Upper lobe of left lung (tissue), 6 donors: ENCODE data around the gene MYO18A. TPM values are rescaled to one million over a fixed set of nuclear protein-coding genes. Genes with fewer than 3 reads are reported as not detected.

ENCODE experiments used
- ATAC-seq, 2 donors: fragments of 200-7000 bp; cut with Tn5 transposase; one replicate each; pipeline ENCODE4 v1.9.1; 2022; ENCODE audit warnings: mild to moderate bottlenecking in 2 of 2, moderate library complexity in 2 of 2; ENCODE audit not compliant: low FRiP score in 2 of 2
- DNase-seq, 2 donors: peaks; one replicate each; pipeline ENCODE4 v3.0.0-alpha.2; 2019 to 2020
- H3K27ac ChIP-seq, 4 donors: fragments of 200-600 bp; sonication (generic); one replicate each; pipeline ENCODE4 v1.5.1; 2016 to 2019
- H3K27me3 ChIP-seq, 4 donors: fragments of 200-600 bp; sonication (generic); one replicate each; pipeline ENCODE4 v1.5.1; 2017 to 2019
- H3K36me3 ChIP-seq, 4 donors: fragments of 200-600 bp; sonication (generic); one replicate each; pipeline ENCODE4 v1.5.1; 2016 to 2019
- H3K4me1 ChIP-seq, 4 donors: fragments of 200-600 bp; sonication (generic); one replicate each; pipeline ENCODE4 v1.5.1; 2018 to 2019
- H3K4me3 ChIP-seq, 4 donors: fragments of 200-600 bp; sonication (generic); one replicate each; pipeline ENCODE4 v1.5.1; 2017 to 2019; ENCODE audit warnings: mild to moderate bottlenecking in 2 of 4, moderate library complexity in 1 of 4
- H3K9me3 ChIP-seq, 4 donors: fragments of 200-600 bp; sonication (generic); one replicate each; pipeline ENCODE4 v1.5.1; 2018 to 2019
- CTCF ChIP-seq, 6 experiments: fragments of 450-650 bp in 4 of 6; fragments of 200-600 bp in 2 of 6; sonication (generic) in 2 of 6; IDR thresholded peaks; one replicate each; pipeline ENCODE4 v1.5.1; 2016 to 2019; ENCODE audit warnings: antibody characterized with exemption in 6 of 6
- EP300 ChIP-seq, 4 donors: sonication (generic); formaldehyde crosslinking; IDR thresholded peaks; one replicate each; pipeline ENCODE4 v1.5.1; 2017; ENCODE audit warnings: antibody characterized with exemption in 4 of 4, control low read depth in 2 of 4
- POLR2A ChIP-seq, 4 donors: fragments of 450-650 bp; IDR thresholded peaks; one replicate each; pipeline ENCODE4 v1.5.1; 2016 to 2017; ENCODE audit warnings: antibody characterized with exemption in 4 of 4, mild to moderate bottlenecking in 2 of 4
- POLR2AphosphoS5 ChIP-seq, 2 donors: sonication (generic); formaldehyde crosslinking; IDR thresholded peaks; one replicate each; pipeline ENCODE4 v1.5.1; 2017; ENCODE audit warnings: antibody characterized with exemption in 2 of 2
- WGBS, 2 donors: methylation state at CpG; one replicate each; pipeline ENCODE4 v1.1.5; 2017 to 2018; 5-methylcytosine and 5-hydroxymethylcytosine counted together
- total RNA-seq, 6 donors: library from RNA; depleted of rRNA in 4 of 6; stranded (reverse); fragments of >200 nt in 4 of 6; gene quantifications; one replicate each; pipeline versions ENCODE4 v1.1.0 to v1.2.1, GENCODE V29; 2016 to 2021
- donor health status: DM: no; HTN: no; CAD: no; lungs with moderate emphysema.
- donor health status: DM: no; HTN: yes; CAD: no; lungs with severe emphysema.

MYO18A gene
- total RNA-seq, 6 donors from 2014 or later, result 37.4 to 214 (median 67.4) TPM

DNA sequence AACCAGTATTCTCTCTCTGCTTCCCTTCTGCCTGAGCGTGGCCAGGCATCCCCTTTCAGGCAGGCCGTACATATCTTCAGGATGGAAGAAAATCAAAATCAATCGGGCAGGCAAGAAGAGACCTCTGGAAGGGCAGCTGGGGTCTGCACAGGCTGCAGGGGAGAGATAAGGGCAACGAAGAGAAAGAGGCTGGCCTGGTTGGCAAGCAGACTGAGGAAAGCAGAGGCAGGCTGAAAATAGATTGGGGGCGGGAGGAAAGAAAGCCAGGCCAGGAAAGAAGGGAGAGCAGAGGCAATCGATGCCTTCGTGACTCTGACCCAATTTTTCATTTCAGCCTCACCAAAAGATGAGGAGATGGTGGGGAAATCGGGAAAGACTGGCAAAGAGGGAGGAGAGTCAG is 119.2 kb downstream of the MYO18A start:
- TF ChIP-seq POLR2AphosphoS5 (IDR thresholded peaks at IDR 0.05) (no peak), POLR2A (IDR thresholded peaks at IDR 0.05) (no peak), EP300 (IDR thresholded peaks at IDR 0.05) (no peak), CTCF (IDR thresholded peaks at IDR 0.05) (no peak)
- Histone ChIP-seq H3K27me3 (no peaks in the 10 kb centered on the region), H3K4me3 (no peak overlapping the region), H3K4me1 (no peaks in the 10 kb centered on the region), H3K27ac (no peak overlapping the region), H3K36me3 (no peaks in the 10 kb centered on the region), H3K9me3 (no peaks in the 10 kb centered on the region)
- WGBS, 2 donors, result 56 to 63% methylated on average over 8 of the region's 8 CpGs
- ATAC-seq (no peak), DNase-seq (no peak)

DNA sequence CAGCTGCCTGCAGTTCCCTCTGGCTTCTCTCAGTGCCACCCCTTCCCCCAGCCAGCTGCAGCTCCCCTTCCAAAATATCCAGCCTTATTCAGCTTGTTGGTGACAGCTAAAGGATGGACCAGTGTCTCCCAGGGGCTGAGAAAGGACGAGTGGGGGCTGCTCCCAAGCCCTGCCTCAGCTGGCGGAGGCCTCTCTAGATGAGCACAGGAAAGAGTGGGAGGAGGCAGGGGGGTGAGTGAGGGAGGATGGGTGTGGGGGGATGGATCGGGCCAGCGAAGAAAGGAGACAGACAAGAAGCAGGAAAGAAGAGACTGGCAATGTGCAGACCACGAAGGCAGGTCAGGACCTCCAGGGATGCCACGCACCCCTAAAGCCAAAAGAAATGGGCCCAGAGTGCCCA is 119.7 kb downstream of the MYO18A start:
- H3K36me3 ChIP-seq, result no peaks in the 10 kb centered on the region
- no peak for ATAC-seq
- 48 to 71% methylated on average over 6 of the region's 6 CpGs for WGBS, 2 donors
- H3K4me3 ChIP-seq, result no peak overlapping the region
- H3K27me3 ChIP-seq, result no peaks in the 10 kb centered on the region
- no peaks in the 10 kb centered on the region for H3K9me3 ChIP-seq
- no peak overlapping the region for H3K27ac ChIP-seq
- TF ChIP-seq POLR2AphosphoS5 (IDR thresholded peaks at IDR 0.05), result no peak
- no peak for TF ChIP-seq CTCF (IDR thresholded peaks at IDR 0.05)
- no peak for TF ChIP-seq EP300 (IDR thresholded peaks at IDR 0.05)
- no peak for TF ChIP-seq POLR2A (IDR thresholded peaks at IDR 0.05)
- DNase-seq, result no peak
- no peaks in the 10 kb centered on the region for H3K4me1 ChIP-seq

GRCh38 chr17:29059281-29059680 is 120.9 kb downstream of the MYO18A start:
- ATAC-seq, result peak in 1 of 2 donors; percentile 17
- no peaks in the 10 kb centered on the region for H3K9me3 ChIP-seq
- no peak overlapping the region for H3K4me3 ChIP-seq
- no peak for DNase-seq
- H3K36me3 ChIP-seq, result no peaks in the 10 kb centered on the region
- 71 to 82% methylated on average over 2 of the region's 2 CpGs for WGBS, 2 donors
- TF ChIP-seq POLR2A (IDR thresholded peaks at IDR 0.05), result no peak
- TF ChIP-seq CTCF (IDR thresholded peaks at IDR 0.05), result no peak
- no peak for TF ChIP-seq EP300 (IDR thresholded peaks at IDR 0.05)
- no peak for TF ChIP-seq POLR2AphosphoS5 (IDR thresholded peaks at IDR 0.05)
- H3K27ac ChIP-seq, result no peak overlapping the region
- H3K4me1 ChIP-seq, result no peaks in the 10 kb centered on the region
- no peaks in the 10 kb centered on the region for H3K27me3 ChIP-seq

DNA sequence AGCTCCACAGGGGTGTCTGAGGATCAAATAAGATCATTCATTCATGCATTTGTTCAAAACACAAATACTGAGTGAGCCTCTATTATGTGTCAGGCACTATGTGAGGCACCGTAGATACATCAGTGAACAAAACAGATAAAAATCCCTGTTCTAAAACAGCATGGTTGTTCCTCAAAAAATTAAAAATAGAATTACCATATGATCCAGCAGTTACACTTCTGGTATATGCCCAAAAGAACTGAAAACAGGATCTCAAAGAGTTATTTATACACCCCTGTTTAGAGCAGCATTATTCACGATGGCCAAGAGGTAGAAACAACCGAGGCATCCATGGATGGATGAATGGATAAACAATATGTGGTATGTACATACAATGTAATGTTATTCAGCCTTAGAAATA is 121.8 kb downstream of the MYO18A start:
- no peaks in the 10 kb centered on the region for H3K9me3 ChIP-seq
- no peaks in the 10 kb centered on the region for H3K4me1 ChIP-seq
- DNase-seq (no peak), ATAC-seq (no peak)
- H3K27ac ChIP-seq, result no peak overlapping the region
- no peaks in the 10 kb centered on the region for H3K27me3 ChIP-seq
- 82 to 84% methylated on average over 3 of the region's 3 CpGs for WGBS, 2 donors
- no peak overlapping the region for H3K4me3 ChIP-seq
- no peaks in the 10 kb centered on the region for H3K36me3 ChIP-seq
- TF ChIP-seq CTCF (IDR thresholded peaks at IDR 0.05) (no peak), POLR2A (IDR thresholded peaks at IDR 0.05) (no peak), EP300 (IDR thresholded peaks at IDR 0.05) (no peak), POLR2AphosphoS5 (IDR thresholded peaks at IDR 0.05) (no peak)

DNA sequence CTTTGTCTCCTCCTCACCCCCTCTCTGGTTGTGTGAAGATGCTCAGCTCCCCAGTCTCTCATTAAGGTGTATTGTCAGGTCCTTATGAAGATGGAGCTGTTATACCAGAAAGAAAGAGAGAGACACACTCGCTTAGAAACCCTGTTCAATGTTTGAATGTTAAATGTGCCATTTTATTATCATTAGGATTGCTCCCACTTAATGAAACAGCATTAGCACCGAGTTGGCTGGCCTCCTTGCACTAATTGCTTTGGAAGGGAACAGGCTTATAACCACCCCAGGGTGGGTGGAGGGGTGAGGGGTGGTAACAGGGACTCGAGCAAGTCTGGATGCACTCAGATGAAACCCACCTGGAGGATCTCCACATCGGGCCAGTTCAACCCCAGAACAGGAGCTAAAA is 122.8 kb downstream of the MYO18A start:
- ATAC-seq (no peak), DNase-seq (no peak)
- no peak for TF ChIP-seq CTCF (IDR thresholded peaks at IDR 0.05)
- TF ChIP-seq POLR2A (IDR thresholded peaks at IDR 0.05), result no peak
- no peak for TF ChIP-seq EP300 (IDR thresholded peaks at IDR 0.05)
- TF ChIP-seq POLR2AphosphoS5 (IDR thresholded peaks at IDR 0.05), result no peak
- no peaks in the 10 kb centered on the region for H3K9me3 ChIP-seq
- H3K27ac ChIP-seq, result no peak overlapping the region
- no peaks in the 10 kb centered on the region for H3K27me3 ChIP-seq
- no peaks in the 10 kb centered on the region for H3K4me1 ChIP-seq
- H3K36me3 ChIP-seq, result no peaks in the 10 kb centered on the region
- WGBS, 2 donors, result 66 to 71% methylated on average over 4 of the region's 4 CpGs
- H3K4me3 ChIP-seq, result no peak overlapping the region
